SKM-1 (cell line): ENCODE results near the gene SPIN1.

Experiments
- DNase-seq: peaks from one replicate; lab custom pipeline; 2025; ENCODE audit not compliant: unreplicated experiment; lab: John Stamatoyannopoulos, UW

Gene SPIN1

GRCh38 chr9:88387552-88388202 is 567 bp upstream of the SPIN1 start:
- DNase-seq, result no peak

DNA sequence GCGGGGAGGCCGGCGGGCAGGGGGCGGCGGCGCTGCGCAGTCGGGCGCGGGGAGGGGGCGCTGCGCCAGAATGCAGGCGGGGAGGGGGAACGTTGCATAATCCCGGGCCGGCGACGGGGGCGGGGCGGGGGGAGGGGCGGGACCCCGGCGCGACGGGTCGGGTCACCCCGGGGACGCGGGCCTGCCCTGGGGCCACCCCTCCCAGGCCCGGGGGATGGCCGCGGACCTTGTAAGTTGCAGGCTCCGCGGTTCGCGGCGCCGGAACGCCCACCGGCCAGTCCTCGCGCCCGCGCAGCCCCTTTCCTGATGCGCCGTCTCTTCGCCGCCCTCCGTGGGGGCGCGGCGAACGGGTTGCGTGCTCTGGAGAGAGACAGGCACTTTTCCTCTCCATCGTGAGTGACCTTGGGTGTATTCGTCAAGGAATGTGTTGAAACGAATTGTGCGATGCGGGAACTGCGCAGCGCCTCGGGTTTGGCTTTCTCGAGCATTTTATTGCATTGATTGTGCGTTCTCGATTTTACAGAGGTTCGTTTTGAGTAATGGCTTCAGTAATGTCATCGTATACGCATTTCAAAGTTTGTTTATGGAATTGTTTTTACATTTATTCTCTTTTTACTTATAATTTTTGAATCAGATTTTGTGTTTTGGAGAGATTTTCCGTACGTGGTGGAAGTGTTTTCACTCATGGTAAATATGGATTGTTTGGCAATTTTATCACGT is 802 bp downstream of the SPIN1 start:
- DNase-seq, result no peak

- no peak for DNase-seq
Observed at GRCh38 chr9:88390371-88390990, 2.2 kb downstream of the SPIN1 start.

DNA sequence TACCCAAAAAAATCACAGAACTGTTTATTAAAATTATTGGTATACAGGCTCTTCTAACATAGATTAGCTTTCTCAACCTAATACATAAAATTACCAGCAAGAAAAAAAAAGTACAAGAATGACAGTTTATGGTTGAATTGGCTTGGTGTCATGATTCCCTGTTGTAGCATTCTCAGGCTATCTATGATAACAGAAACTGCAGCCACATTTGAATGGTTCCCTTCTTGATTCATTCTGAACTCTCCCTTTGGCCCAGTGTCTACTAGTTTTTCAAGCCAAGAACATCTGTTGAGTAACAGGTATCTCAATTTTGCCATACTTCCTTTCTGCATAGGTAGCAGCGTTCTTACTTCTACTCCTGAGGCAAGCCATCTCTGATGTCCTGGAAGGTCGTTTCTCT is 3.0 kb downstream of the SPIN1 start:
- DNase-seq, result no peak

GRCh38 chr9:88391921-88392320 is 3.7 kb downstream of the SPIN1 start:
- no peak for DNase-seq

- no peak for DNase-seq
Observed at GRCh38 chr9:88392549-88392948, 4.3 kb downstream of the SPIN1 start.

DNA sequence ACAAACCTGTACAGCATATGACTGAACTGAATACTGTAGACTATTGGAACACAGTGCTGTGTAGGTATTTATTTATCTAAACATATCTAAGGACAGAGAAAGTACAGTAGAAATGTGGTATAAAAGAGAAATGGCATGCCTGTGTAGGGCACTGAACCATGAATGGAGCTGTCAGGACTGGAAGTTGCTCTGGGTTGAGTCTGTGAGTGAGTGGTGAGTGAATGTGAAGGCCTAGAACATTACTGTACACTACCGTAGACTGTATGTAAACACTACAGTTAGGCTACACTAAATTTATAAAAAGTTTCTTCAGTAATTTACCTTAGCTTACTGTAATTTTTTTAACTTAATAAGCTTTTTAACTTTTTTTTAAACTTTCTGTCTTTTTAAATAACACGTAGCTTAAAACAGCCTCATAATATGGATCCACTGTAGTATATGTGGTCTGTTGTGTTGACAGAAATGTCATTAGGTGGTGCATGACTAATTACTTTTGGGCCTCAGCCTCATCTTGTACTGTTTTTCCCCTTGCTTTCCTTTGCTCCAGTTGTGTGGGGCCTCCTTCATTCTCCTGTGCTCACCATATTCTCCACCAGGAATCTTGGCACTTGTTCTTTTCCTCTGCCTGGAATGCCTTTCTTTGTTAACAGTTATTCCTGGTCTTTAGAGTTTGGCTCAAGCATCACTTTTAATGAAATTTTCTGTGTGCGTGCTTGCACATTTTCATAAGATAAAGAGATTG is 8.8 kb downstream of the SPIN1 start:
- no peak for DNase-seq

- no peak for DNase-seq
Observed at GRCh38 chr9:88398016-88398415, 9.8 kb downstream of the SPIN1 start.

- DNase-seq, result no peak
Observed at GRCh38 chr9:88399966-88400365, 11.7 kb downstream of the SPIN1 start.

GRCh38 chr9:88403340-88403739 is 15.1 kb downstream of the SPIN1 start:
- no peak for DNase-seq

DNA sequence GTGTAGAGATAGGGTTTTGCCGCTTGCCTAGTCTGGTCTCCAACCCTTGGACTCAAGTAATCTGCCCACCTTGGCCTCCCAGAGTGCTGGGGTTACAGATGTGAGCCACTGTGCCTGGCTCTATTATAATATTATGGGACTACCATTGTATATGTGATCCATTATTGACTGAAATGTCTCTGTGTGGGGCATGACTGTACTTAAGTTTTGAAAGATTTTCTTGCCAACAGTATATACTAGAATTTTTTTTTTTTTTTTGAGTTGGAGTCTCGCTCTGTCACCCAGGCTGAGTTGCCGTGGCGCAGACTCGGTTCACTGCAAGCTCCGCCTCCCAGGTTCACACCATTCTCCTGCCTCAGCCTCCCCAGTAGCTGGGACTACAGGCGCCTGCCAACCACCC is 17.8 kb downstream of the SPIN1 start:
- no peak for DNase-seq

DNA sequence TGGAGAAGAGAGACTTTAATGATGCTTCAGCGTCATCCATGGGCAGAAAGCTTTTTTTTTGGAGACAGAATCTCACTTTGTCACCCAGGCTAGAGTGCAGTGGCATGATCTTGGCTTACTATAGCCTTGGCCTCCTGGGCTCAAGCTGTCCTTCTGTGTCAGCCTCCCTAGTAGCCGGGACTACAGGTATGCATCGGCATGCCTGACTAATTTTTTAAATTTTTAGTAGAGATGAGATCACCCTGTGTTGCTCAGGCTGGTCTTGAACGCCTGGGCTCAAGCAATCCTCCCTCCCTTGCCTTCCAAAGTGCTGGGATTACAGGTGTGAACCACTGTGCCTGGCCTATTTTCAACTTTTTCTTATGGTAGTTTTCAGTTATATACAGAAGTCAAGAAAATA is 23.2 kb downstream of the SPIN1 start:
- no peak for DNase-seq

DNA sequence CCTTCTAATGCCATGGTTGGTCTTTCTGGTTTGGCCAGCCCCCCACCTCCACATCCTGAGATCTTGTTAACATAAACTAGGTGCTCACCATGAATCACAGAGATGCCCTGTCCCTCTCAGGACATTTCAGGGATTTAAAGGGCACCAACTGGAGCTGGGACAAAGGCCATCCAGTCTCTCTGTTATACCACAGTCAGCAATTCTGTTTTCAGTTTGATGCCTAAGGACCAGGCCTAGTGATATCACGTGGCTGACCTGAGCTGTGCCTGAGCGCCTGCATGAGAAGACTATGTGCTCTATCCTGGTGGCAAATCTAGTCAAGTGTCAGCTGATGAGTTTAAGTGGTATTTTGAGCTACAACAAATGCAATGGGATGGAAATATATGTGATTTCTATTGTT is 26.1 kb downstream of the SPIN1 start:
- DNase-seq, result no peak

- DNase-seq, result no peak
Observed at GRCh38 chr9:88418025-88418424, 29.8 kb downstream of the SPIN1 start.

DNA sequence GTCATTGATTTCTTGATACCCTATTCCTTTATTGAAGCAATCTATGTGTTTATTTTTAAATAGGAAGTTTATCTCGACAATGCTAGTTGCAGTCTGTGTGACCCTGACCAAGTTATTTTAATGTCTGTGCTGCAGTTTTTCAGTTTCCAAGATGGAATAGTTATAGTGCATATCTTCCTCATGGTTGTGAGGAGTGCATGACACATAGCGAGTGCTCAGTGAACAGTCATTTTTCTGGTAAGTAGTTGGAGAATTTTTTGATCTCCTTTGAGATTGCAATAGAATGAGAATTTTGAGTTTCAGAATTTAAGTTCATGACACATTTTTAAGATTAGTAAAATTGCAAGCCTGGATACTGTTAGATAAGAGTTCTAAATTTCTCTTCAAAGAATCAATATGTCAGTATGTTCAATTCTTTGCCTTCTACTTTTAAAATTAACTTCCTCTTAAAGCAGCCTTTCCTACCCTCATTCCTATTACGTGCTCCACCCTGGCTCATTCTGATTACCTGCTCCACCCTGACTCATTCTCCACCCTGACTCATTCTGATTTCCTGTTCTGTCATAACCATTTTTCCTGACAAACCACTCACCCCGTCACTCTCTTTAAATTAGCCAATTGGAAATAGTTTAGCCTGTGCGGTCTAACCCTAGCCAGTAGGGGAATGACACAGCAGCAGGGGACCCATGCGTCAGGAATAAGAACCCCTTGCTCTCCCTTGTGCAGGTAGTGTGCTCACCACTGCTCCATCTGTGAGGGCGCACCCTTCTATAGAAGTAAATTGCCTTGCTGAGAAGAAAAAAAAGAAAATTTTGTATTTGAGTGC is 30.7 kb downstream of the SPIN1 start:
- DNase-seq, result no peak

DNA sequence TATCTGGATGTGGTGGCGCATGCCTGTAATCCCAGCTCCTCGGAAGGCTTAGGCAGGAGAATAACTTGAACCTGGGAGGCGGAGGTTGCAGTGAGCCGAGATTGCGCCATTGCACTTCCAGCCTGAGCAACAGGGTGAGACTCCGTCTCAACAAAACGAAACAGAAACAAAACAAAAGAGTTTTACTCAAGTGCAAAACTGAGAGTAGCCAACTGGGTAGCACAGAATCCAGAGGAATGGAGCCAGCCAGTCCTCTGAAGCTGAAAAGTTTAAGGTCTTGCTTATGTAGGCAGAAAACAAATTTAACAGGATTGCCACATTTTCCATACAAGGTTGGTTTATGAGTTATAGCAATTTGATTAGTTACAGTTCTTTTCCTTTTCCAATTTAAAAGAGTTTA is 32.0 kb downstream of the SPIN1 start:
- no peak for DNase-seq

- DNase-seq, result no peak
Observed at GRCh38 chr9:88421348-88421747, 33.1 kb downstream of the SPIN1 start.

DNA sequence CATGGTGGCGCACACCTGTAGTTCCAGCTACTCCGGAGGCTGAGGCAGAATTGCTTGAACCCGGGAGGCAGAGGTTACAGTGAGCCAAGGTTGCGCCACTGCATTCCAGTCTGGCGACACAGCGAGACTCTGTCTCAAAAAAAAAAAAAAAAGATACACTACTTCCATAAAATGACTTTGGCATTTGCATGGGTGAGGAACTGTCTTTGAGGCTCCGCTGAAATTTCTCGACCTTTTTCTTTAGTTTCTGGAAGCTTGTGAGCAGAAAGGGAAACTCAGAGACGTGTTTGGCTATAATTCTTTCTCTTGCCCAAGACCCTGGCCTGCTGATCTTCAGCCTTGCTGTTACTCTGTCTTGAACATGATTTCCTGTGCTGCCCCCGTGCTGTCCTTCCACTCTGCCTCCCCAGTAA is 37.3 kb downstream of the SPIN1 start:
- DNase-seq, result no peak

DNA sequence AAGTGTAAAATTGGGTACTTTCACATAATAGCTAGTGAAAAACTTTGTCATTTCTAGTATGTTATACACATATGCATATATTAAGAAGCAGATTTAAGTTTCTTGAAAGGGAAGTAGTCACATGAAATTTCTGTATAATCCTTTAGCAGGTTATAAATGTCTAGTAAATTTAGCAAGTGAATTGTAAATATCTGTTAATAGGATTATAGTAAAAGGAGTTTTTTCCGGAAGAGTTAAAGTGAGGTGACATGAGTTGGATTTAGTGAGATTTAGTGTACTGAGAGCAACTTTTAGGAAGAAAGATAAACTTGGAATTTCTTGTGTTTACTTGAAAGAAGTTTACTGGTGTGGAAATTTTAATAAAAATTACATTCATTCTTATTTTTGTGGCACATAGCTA is 38.4 kb downstream of the SPIN1 start:
- DNase-seq, result no peak

GRCh38 chr9:88429595-88430430 is 41.6 kb downstream of the SPIN1 start:
- no peak for DNase-seq
